Right atrium auricular region (tissue), 2 donors: ENCODE results near the gene LNPK. TPM values are rescaled to one million over a fixed set of nuclear protein-coding genes. Genes with fewer than 3 reads are reported as not detected.
"Not testable (repeated sequence)": the region's sequence is repeated elsewhere in the genome, so short reads cannot be mapped to it uniquely, and the experiment has no call there.

Experiments
- DNase-seq: peaks from one replicate; pipeline ENCODE4 v3.0.0-alpha.2; 2019; ENCODE audit warnings: low spot score
- H3K27ac ChIP-seq, 2 donors: fragments of 200-600 bp; sonication (generic); 1 replicate in 1 of 2; 2 replicates in 1 of 2; pipeline ENCODE4 v1.5.1; 2016 to 2019
- H3K27me3 ChIP-seq, 2 donors: fragments of 200-600 bp; sonication (generic); one replicate each; pipeline versions ENCODE4 v1.5.1 to v1.6.0; 2017 to 2019
- H3K36me3 ChIP-seq: fragments of 200-600 bp; sonication (generic); one replicate; pipeline ENCODE4 v1.5.1; 2016
- H3K4me1 ChIP-seq, 2 donors: fragments of 200-600 bp; sonication (generic); one replicate each; pipeline versions ENCODE4 v1.5.1 to v1.6.0; 2017 to 2019
- H3K4me3 ChIP-seq, 2 donors: fragments of 200-600 bp; sonication (generic); 1 replicate in 1 of 2; 2 replicates in 1 of 2; pipeline ENCODE4 v1.5.1; 2017 to 2019; ENCODE audit warnings: mild to moderate bottlenecking in 1 of 2, moderate library complexity in 1 of 2
- H3K9me3 ChIP-seq, 2 donors: fragments of 200-600 bp; sonication (generic); one replicate each; pipeline ENCODE4 v1.5.1; 2019
- total RNA-seq, 2 donors: library from RNA; depleted of rRNA; stranded (reverse); fragments of >200 nt; gene quantifications; one replicate each; pipeline ENCODE4 v1.1.0, GENCODE V29; 2016
- TF ChIP-seq, protein P1 (sequence below), 2 donors: fragments of 200-600 bp; sonication (generic); IDR thresholded peaks; one replicate each; pipeline ENCODE4 v1.5.1; 2019; ENCODE audit warnings: antibody characterized with exemption in 2 of 2

LNPK gene
- total RNA-seq, 2 donors from 2014 or later: 12.8 to 14.8 TPM

- Histone ChIP-seq H3K27ac (no peak overlapping the region), H3K4me3 (no peak overlapping the region), H3K4me1 (no peaks in the 10 kb centered on the region)
Observed at GRCh38 chr2:175903384-175903936, 98.6 kb downstream of the LNPK start.

GRCh38 chr2:175895957-175896356, 106.1 kb downstream of the LNPK start:
- not testable (repeated sequence) for H3K4me1 ChIP-seq, H3K4me3 ChIP-seq, H3K9me3 ChIP-seq, DNase-seq, H3K27me3 ChIP-seq, H3K27ac ChIP-seq, H3K36me3 ChIP-seq

More at GRCh38 chr2:175903384-175903936, 98.6 kb downstream of the LNPK start:
- Histone ChIP-seq H3K27me3 (no peaks in the 10 kb centered on the region), H3K36me3 (no peaks in the 10 kb centered on the region), H3K9me3 (no peaks in the 10 kb centered on the region)
- DNase-seq: no peak
- TF ChIP-seq, protein P1, sequence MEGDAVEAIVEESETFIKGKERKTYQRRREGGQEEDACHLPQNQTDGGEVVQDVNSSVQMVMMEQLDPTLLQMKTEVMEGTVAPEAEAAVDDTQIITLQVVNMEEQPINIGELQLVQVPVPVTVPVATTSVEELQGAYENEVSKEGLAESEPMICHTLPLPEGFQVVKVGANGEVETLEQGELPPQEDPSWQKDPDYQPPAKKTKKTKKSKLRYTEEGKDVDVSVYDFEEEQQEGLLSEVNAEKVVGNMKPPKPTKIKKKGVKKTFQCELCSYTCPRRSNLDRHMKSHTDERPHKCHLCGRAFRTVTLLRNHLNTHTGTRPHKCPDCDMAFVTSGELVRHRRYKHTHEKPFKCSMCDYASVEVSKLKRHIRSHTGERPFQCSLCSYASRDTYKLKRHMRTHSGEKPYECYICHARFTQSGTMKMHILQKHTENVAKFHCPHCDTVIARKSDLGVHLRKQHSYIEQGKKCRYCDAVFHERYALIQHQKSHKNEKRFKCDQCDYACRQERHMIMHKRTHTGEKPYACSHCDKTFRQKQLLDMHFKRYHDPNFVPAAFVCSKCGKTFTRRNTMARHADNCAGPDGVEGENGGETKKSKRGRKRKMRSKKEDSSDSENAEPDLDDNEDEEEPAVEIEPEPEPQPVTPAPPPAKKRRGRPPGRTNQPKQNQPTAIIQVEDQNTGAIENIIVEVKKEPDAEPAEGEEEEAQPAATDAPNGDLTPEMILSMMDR (IDR thresholded peaks at IDR 0.05): no peak

- TF ChIP-seq, protein P1 (IDR thresholded peaks at IDR 0.05): no peak
- Histone ChIP-seq H3K27ac (no peak overlapping the region), H3K36me3 (no peaks in the 10 kb centered on the region), H3K4me3 (no peak overlapping the region), H3K4me1 (no peaks in the 10 kb centered on the region), H3K9me3 (no peaks in the 10 kb centered on the region), H3K27me3 (no peaks in the 10 kb centered on the region)
- DNase-seq: no peak
Observed at GRCh38 chr2:175892046-175892445, 110.0 kb downstream of the LNPK start.

DNA sequence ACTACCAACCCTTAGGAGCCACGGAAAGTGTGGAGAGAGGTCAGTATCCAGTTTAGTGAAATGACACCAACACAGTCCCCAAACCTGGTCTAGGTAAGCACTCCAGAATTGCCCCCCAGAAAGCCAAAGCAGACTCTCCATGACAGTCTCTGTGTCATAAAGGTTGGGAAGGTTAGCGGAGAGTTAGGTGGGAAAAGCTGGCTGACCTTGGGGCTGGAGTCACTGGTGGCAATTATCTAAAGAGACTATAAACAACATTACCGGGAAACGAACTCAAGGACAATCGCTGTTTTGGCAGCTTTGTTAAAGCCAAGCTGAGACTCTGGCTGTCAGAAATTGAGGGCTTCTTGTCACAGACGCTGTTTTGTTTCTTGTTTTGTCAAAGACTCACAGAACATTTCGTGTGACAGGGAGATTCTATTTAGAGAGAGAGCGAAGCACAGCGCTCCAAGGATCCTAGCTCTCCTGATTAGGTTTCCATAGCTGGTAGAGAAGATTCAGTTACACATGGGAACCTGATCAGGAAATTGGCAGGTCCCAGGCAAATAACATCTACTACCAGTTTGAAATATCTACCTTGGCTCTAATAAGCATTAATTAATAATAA, 111.3 kb downstream of the LNPK start:
- Histone ChIP-seq H3K36me3 (no peaks in the 10 kb centered on the region), H3K27me3 (no peaks in the 10 kb centered on the region), H3K27ac (peak overlapping the region in 1 of 2 donors; percentile 23), H3K4me1 (no peaks in the 10 kb centered on the region), H3K4me3 (no peak overlapping the region), H3K9me3 (no peaks in the 10 kb centered on the region)
- TF ChIP-seq, protein P1 (IDR thresholded peaks at IDR 0.05): no peak
- DNase-seq: no peak

DNA sequence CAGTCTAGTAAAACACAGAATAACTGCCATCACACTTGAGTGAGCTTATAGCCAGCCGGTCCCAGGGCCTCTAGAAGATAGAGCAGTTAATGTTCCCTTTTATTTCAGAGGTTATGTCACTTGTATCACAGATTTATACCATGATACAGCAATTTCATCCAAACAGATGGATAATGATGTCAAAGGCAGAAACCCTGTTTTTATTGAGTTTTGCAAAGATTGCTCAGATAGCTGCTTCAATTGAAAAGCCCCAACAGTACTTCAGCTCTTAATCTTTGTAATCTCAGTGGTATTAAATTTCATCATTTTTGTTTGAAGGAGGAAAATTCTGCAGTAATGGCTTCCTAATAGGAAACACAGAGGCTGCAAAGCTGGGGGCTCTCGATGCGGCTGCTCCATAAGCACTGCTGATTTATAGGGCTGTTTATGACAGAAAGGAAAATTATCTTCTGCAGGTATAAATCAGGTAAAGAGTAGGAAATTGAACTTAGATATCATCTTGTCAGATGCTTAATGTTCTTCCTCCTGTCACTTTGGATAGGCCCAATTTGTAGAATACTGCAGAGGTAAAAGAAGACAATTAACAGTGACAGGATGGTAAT, 112.3 kb downstream of the LNPK start:
- Histone ChIP-seq H3K4me3 (no peak overlapping the region), H3K4me1 (no peaks in the 10 kb centered on the region), H3K36me3 (no peaks in the 10 kb centered on the region), H3K27ac (no peak overlapping the region), H3K9me3 (no peaks in the 10 kb centered on the region), H3K27me3 (no peaks in the 10 kb centered on the region)
- TF ChIP-seq, protein P1 (IDR thresholded peaks at IDR 0.05): no peak
- no peak for DNase-seq

GRCh38 chr2:175887776-175888175, 114.3 kb downstream of the LNPK start:
- Histone ChIP-seq H3K36me3 (no peaks in the 10 kb centered on the region), H3K27ac (no peak overlapping the region), H3K9me3 (no peaks in the 10 kb centered on the region), H3K4me3 (no peak overlapping the region), H3K27me3 (no peaks in the 10 kb centered on the region), H3K4me1 (no peaks in the 10 kb centered on the region)
- DNase-seq: no peak
- TF ChIP-seq, protein P1 (IDR thresholded peaks at IDR 0.05): no peak
